ENCODE results near the gene HDAC7.

Gene HDAC7

DNA sequence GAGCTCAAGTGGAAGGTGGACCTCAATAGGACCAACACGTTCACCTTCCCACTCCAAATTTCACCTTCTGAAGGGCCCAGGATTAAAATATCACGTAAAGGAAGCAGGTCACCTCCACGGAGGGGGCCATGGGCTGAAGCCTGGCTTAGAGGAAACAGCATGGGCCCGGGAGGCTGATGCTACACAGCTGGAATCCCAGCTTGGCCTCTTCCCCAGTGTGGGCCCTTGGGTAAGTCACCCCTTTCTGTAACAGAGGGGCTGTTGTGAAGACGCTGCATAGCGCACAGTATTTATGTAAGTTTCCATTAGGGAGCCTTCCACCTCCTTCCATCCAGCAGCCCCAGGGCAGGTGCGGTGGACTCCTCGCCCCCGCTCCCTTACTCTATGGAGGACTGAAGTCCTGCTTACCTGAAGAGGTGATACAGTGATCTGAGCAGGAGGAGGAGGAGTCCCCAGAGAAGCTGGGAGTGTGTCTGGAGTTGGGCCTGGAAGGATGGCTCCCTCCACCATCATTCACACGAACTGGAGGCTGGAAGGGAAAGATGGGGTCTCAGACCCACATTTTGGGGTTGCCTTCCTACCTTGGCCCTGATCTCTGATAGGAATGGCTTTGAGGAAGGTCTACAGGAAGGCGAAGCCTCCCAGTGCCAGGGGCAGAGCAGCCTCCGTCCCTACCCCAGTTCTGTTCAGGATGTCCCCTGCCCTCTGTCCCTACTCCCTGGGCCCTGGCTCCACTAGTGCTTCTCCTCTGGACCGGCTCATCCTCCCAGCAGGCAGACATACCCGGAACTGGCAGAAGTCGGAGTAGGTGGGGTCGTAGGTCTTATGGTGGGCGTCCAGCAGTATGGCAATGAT lies 37.2 kb upstream of the HDAC7 start:
- no peak overlapping the region for H3K4me3 ChIP-seq (ENCODE audit: low read depth, low read length)
- no peak for DNase-seq (ENCODE audit: low read depth)
- in situ Hi-C loops (cut with HindIII; ENCODE audit: low sequenced_read_pairs) = no loop called here
- TF ChIP-seq, protein P1, sequence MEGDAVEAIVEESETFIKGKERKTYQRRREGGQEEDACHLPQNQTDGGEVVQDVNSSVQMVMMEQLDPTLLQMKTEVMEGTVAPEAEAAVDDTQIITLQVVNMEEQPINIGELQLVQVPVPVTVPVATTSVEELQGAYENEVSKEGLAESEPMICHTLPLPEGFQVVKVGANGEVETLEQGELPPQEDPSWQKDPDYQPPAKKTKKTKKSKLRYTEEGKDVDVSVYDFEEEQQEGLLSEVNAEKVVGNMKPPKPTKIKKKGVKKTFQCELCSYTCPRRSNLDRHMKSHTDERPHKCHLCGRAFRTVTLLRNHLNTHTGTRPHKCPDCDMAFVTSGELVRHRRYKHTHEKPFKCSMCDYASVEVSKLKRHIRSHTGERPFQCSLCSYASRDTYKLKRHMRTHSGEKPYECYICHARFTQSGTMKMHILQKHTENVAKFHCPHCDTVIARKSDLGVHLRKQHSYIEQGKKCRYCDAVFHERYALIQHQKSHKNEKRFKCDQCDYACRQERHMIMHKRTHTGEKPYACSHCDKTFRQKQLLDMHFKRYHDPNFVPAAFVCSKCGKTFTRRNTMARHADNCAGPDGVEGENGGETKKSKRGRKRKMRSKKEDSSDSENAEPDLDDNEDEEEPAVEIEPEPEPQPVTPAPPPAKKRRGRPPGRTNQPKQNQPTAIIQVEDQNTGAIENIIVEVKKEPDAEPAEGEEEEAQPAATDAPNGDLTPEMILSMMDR (IDR thresholded peaks at IDR 0.05; ENCODE audit: low read depth, low read length, missing control alignments) = no peak

DNA sequence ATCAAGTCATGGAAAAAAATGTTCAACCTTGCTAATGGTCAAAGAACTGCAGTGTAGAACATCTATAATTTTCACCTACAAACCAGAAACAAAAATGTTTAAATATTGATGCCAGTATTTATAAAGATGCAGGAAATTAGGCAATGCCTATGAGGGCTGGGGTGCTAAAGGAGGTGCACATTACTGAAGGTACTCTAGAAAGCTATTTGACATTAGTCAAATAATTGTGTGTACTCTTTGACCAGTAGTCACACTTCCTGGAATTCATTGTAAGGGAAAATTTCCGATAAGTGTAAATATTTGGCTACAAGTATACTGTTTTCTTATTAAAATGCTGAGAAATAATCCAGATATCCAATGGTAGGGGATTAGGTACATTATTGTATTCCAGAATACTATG lies 36.4 kb upstream of the HDAC7 start:
- in situ Hi-C loops (cut with HindIII; ENCODE audit: low sequenced_read_pairs) = no loop called here
- H3K4me3 ChIP-seq (ENCODE audit: low read depth, low read length) = no peak overlapping the region
- no peak for DNase-seq (ENCODE audit: low read depth)
- TF ChIP-seq, protein P1 (IDR thresholded peaks at IDR 0.05; ENCODE audit: low read depth, low read length, missing control alignments) = no peak

DNA sequence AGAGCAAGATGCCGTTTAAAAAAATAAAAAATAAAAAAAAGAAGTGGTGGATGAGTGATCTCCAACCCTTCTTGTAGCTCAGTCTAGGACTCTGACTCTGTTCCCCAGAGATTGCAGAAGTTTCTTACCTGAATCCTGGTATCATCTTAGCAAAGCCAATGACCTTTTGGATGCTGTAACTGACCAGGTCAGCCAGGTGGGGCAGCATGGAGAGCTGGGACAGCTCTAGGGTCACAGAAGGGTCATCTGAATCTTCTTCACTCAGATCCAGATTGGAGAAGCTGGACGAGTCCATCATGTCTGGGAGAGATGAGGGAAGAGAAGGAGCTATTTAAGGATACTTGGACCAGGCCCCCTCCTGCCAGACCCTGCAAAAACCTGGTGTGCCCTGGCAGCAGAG lies 35.8 kb upstream of the HDAC7 start:
- no peak for DNase-seq (ENCODE audit: low read depth)
- in situ Hi-C loops (cut with HindIII; ENCODE audit: low sequenced_read_pairs) = no loop called here
- TF ChIP-seq, protein P1 (IDR thresholded peaks at IDR 0.05; ENCODE audit: low read depth, low read length, missing control alignments) = no peak
- H3K4me3 ChIP-seq (ENCODE audit: low read depth, low read length) = no peak overlapping the region

DNA sequence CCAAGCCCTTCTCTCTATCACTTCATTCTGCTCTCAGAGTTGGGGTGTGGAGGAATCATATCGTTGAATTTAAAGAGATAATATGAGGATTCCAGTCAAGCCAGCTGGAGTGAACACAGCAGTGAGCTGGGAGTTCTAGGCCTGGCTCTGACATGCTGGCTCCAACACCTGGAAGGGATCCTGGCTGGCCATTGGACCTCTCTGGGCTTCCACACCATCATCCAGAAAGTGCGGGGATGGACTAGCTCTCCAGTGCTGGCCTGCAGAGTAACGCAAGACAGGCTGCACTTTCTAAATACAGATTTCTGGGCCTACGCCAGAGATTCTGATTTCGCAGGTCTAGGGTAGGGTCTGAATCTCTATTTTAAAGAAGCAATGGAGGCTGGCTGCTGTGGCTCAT lies 34.8 kb upstream of the HDAC7 start:
- TF ChIP-seq, protein P1 (IDR thresholded peaks at IDR 0.05; ENCODE audit: low read depth, low read length, missing control alignments) = no peak
- no peak for DNase-seq (ENCODE audit: low read depth)
- in situ Hi-C loops (cut with HindIII; ENCODE audit: low sequenced_read_pairs) = no loop called here
- H3K4me3 ChIP-seq (ENCODE audit: low read depth, low read length) = no peak overlapping the region

DNA sequence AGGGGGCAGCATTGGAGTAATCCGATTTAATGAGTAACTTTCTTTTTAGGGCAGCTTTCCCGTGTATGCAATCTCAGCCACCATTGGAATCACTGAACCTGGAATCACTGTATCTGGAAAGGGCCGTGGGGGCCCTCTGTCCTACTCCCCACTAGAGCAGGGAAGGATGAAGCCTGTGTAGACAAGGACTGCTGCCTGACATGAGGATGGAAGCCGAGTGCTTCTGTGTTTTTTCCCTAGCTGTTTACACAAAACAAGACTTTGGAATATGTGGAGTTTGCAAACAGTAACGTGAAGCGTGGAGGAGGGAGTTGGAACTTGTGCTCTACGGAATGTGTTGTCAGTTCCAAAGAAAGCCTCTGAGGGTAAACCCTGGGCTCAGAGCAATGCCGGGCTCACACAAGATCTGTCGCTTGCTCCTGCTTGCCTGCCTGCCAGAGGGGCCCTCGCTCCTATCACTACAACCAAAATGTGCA lies 32.4 kb upstream of the HDAC7 start:
- DNase-seq (ENCODE audit: low read depth) = no peak
- TF ChIP-seq, protein P1 (IDR thresholded peaks at IDR 0.05; ENCODE audit: low read depth, low read length, missing control alignments) = no peak
- in situ Hi-C loops (cut with HindIII; ENCODE audit: low sequenced_read_pairs) = no loop called here
- H3K4me3 ChIP-seq (ENCODE audit: low read depth, low read length) = no peak overlapping the region

DNA sequence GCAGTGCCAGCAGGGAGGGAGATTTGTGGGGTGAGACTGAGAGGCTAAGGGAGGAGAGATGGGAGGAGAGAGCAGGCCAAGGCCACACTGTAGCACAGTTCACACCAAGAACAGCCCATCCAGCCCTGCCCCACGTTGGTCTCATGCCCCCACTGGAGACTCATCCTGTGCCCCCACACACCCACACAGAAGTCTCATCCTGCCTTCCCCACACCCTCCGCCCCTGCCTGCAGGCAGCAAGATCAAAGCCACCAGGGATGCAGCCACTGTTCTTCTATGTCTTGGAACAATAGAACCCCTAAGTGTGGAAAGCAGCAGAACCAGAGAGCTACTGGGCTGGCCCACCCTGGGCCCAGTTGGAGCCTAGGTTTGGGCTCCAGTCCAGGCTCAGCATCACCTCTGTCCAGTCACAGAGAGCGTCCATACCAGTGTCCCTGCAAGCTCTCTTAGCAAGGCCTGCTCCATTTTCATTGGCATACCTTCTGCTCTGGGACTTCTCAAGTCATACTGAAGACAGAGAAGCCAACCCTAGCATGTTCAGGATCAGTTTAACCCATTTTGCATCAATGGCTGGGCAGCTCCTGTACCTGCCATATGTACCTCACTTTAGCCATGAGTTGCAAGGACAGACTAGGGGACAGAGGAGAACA lies 31.7 kb upstream of the HDAC7 start:
- TF ChIP-seq, protein P1 (IDR thresholded peaks at IDR 0.05; ENCODE audit: low read depth, low read length, missing control alignments) = no peak
- DNase-seq (ENCODE audit: low read depth) = no peak
- H3K4me3 ChIP-seq (ENCODE audit: low read depth, low read length) = no peak overlapping the region
- in situ Hi-C loops (cut with HindIII; ENCODE audit: low sequenced_read_pairs) = no loop called here
